Choroid plexus epithelial cell (primary cell): ENCODE results near the gene PCBP3.
"Not testable (repeated sequence)": the region's sequence is repeated elsewhere in the genome, so short reads cannot be mapped to it uniquely, and the experiment has no call there.

Experiments
- DNase-seq: peaks from one replicate; pipeline ENCODE4 v3.0.0-alpha.2; 2010; ENCODE audit warnings: low read depth
- H3K4me3 ChIP-seq: 2 replicates; pipeline ENCODE4 v1.5.1; 2011; ENCODE audit warnings: low read depth, mild to moderate bottlenecking, control low read depth, low read length, moderate library complexity
- CTCF ChIP-seq: conservative IDR thresholded peaks from 2 replicates; pipeline ENCODE4 v1.5.1; 2011; ENCODE audit warnings: low read depth, mild to moderate bottlenecking, control low read depth, inconsistent platforms, low read length, moderate library complexity

PCBP3 gene

GRCh38 chr21:45700461-45700860 lies 56.9 kb downstream of the PCBP3 start:
- no peak for TF ChIP-seq CTCF
- no peak for DNase-seq
- no peak overlapping the region for H3K4me3 ChIP-seq

DNA sequence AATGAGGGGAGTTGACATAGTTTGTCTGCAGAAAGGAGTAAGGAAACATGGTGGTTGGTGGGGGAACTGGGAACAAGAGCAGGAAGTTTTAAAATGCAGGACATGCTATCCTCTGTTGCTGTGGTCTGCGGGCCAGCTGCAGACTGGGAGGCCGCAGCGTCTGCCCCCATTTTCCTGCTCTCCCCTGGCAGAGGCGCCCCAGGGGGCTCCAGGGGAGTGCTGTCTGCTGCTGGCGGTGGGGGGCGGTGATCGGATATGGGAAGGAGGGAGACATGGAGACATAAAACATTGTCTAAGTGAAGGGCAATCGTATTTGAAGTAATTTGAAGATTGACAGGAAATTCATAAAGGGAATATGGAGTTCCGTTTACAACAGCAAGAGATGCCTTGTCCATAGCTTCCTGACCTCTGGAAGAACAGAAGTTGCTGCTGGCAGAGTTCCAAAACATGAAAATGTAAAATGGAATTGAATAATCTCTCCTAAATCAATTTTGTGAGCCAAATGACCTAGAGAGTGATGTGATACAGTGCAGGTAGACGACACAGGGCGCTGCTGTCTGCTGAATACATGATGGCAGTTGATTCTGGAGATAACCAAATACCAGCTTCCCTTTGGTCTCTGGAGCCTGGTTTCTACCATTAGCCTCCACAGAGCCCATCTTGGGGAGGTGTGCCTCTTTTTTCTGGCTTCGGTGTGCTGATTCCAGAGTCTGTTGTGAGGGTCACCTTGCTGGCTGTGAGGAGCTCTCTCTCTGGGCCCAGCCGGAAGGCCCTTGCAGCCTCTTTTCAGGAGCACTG lies 61.0 kb downstream of the PCBP3 start:
- no peak for TF ChIP-seq CTCF
- H3K4me3 ChIP-seq = no peak overlapping the region
- no peak for DNase-seq

GRCh38 chr21:45706299-45706698 lies 62.8 kb downstream of the PCBP3 start:
- no peak overlapping the region for H3K4me3 ChIP-seq
- TF ChIP-seq CTCF = no peak
- no peak for DNase-seq

GRCh38 chr21:45709173-45709572 lies 65.6 kb downstream of the PCBP3 start:
- peak; percentile 3 for DNase-seq
- H3K4me3 ChIP-seq = no peak overlapping the region
- TF ChIP-seq CTCF = no peak

DNA sequence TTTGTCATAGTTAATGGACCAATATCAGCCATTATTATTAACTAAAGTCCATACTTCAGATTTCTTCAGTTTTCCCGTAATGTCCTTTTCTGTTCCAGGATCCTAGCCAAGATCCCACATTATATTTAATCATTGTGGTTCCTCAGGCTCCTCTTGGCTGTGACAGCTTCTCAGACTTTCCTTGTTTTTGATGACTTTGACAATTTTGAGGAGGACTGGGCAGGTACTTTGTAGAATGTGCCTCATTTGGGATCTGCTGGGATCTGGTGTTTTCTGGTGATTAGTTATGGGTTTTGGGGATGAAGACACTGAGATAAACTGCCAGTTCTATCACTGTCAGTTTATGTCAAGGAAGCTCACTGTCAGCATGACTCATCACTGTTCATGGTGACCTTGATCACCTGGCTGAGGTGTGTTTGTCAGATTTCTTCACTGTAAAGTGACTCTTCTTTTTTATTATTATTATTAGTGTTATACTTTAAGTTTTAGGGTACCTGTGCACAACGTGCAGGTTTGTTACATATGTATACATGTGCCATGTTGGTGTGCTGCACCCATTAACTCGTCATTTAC lies 66.3 kb downstream of the PCBP3 start:
- no peak for TF ChIP-seq CTCF
- DNase-seq = no peak
- no peak overlapping the region for H3K4me3 ChIP-seq

GRCh38 chr21:45710306-45710705 lies 66.8 kb downstream of the PCBP3 start:
- H3K4me3 ChIP-seq, DNase-seq: not testable (repeated sequence)

DNA sequence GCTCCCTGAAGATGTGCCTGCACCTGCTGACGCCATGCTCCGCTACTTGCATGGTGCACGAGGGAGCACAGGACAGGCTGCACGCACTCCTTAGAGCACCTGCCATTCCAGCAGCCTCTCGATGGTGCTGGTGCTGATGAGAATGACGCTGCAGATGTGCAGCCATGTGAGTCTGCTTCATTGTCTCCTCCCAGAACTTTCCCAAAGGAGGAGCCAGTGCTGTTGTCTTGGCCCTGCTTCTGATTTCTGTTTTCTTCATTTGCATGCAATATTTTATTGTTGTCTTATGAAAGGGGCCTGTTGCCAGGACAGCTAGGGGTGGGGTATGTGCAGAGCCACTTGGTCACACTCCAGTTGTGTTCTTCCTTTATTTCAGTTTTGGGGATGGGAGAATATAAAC lies 70.1 kb downstream of the PCBP3 start:
- H3K4me3 ChIP-seq = no peak overlapping the region
- TF ChIP-seq CTCF = no peak
- DNase-seq = no peak
